OCI-LY3 (cell line): ENCODE results near the gene KISS1.

Experiments used
- EZH2phosphoT487 ChIP-seq: fragments of 200-600 bp; shearing (Covaris generic); IDR thresholded peaks from 2 replicates; pipeline ENCODE4 v1.6.1; 2018; ENCODE audit warnings: antibody characterized with exemption, mixed run types, low read depth
- TF ChIP-seq, protein P1 (sequence below): fragments of 200-600, 300-600 bp; sonication (generic); IDR thresholded peaks from 2 replicates; pipeline ENCODE4 v1.5.1; 2014; ENCODE audit warnings: antibody characterized with exemption, low read length, low read depth

DNA sequence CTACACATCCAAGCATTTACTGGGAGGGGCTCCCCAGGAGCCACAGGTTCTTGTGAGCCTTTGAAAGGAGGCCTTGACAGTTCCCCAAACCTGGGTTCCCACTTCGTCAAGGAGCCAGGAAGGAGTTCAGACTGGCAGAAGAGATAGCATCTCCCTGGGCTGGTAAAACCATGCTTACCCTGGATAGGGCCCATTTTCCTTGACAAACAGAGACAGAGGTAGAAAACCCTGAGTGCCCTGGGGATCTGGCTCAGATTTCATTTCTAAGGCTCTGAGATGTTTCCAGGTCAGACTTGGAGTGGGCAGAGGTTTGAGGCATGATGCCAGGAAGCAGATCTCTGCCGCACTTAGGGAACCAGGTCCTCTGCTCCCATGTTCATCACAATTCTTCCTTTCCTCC, 47.2 kb downstream of the KISS1 start:
- TF ChIP-seq, protein P1, sequence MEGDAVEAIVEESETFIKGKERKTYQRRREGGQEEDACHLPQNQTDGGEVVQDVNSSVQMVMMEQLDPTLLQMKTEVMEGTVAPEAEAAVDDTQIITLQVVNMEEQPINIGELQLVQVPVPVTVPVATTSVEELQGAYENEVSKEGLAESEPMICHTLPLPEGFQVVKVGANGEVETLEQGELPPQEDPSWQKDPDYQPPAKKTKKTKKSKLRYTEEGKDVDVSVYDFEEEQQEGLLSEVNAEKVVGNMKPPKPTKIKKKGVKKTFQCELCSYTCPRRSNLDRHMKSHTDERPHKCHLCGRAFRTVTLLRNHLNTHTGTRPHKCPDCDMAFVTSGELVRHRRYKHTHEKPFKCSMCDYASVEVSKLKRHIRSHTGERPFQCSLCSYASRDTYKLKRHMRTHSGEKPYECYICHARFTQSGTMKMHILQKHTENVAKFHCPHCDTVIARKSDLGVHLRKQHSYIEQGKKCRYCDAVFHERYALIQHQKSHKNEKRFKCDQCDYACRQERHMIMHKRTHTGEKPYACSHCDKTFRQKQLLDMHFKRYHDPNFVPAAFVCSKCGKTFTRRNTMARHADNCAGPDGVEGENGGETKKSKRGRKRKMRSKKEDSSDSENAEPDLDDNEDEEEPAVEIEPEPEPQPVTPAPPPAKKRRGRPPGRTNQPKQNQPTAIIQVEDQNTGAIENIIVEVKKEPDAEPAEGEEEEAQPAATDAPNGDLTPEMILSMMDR = no peak
- no peak for TF ChIP-seq EZH2phosphoT487
